Measurements from ENCODE around the gene WSB2. TPM values are rescaled to one million over a fixed set of nuclear protein-coding genes. Genes with fewer than 3 reads are reported as not detected.

The WSB2 gene
- total and polyA plus RNA-seq, 12 donors = 50.0 to 201 (median 106) TPM

DNA sequence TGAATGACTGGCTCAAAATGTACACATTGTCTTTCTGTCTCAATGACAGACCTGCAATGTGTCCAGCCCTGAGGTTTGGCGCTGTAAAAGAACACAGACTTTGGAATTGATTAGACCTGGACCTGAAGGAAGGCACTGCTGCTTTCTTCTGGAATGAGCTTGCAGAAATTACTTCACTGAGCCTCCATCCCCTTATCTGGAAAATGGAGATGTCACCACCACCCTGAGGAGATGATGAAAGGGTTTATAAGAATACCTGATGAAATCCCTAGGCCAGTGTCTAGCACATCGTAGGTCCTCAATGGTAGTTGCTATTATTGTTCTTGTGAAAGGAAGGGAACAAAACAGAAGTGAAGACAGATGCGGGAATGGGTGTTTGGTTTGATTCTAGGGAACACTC, 9.7 kb upstream of the WSB2 start:
- no peak for DNase-seq
- H3K4me3 ChIP-seq = no peak overlapping the region
- WGBS, 4 donors = 93 to 97% (median 93%) methylated on average over 3 of the region's 3 CpGs
- intact Hi-C loops (cut with DNase I) = no loop called here
- H3K4me1 ChIP-seq (replicated peaks in 1 of 2) = no peaks in the 10 kb centered on the region
- H3K27ac ChIP-seq = no peak overlapping the region
- H3K9me3 ChIP-seq (replicated peaks in 1 of 3) = no peaks in the 10 kb centered on the region
- no peaks in the 10 kb centered on the region for H3K36me3 ChIP-seq (replicated peaks in 1 of 2)
- H3K27me3 ChIP-seq = no peaks in the 10 kb centered on the region
- TF ChIP-seq, protein P1, sequence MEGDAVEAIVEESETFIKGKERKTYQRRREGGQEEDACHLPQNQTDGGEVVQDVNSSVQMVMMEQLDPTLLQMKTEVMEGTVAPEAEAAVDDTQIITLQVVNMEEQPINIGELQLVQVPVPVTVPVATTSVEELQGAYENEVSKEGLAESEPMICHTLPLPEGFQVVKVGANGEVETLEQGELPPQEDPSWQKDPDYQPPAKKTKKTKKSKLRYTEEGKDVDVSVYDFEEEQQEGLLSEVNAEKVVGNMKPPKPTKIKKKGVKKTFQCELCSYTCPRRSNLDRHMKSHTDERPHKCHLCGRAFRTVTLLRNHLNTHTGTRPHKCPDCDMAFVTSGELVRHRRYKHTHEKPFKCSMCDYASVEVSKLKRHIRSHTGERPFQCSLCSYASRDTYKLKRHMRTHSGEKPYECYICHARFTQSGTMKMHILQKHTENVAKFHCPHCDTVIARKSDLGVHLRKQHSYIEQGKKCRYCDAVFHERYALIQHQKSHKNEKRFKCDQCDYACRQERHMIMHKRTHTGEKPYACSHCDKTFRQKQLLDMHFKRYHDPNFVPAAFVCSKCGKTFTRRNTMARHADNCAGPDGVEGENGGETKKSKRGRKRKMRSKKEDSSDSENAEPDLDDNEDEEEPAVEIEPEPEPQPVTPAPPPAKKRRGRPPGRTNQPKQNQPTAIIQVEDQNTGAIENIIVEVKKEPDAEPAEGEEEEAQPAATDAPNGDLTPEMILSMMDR (IDR thresholded peaks at IDR 0.05) = no peak
- TF ChIP-seq POLR2A (IDR thresholded peaks at IDR 0.05) = no peak

DNA sequence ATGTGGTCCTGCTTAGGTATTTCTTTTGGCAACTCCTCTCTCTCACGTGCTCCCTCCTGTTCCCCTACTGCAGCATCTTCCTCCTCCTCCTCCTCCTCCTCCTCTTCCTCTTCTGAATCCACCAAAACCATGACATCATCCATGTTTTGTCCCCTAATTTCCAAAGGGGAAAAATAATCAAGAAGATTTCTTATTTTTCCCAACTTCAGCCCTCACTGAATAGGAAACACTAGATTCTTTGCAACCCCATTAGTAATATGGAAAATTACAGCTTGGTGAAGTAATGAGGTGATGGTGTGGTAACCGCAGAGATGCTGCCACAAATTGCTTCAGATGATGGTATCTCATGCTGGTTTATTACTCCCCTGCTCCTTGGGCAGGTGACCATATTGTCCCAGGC, 7.5 kb upstream of the WSB2 start:
- H3K36me3 ChIP-seq (replicated peaks in 1 of 2) = no peaks in the 10 kb centered on the region
- no peak for TF ChIP-seq POLR2A (IDR thresholded peaks at IDR 0.05)
- TF ChIP-seq, protein P1 (IDR thresholded peaks at IDR 0.05) = no peak
- H3K4me1 ChIP-seq (replicated peaks in 1 of 2) = peaks cover 0 to 13% of the 10 kb centered on the region in 2 donors
- no peaks in the 10 kb centered on the region for H3K27me3 ChIP-seq
- no peak overlapping the region for H3K4me3 ChIP-seq
- H3K27ac ChIP-seq = no peak overlapping the region
- no peaks in the 10 kb centered on the region for H3K9me3 ChIP-seq (replicated peaks in 1 of 3)
- intact Hi-C loops (cut with DNase I) = no loop called here
- 85 to 92% (median 89%) methylated on average over 2 of the region's 2 CpGs for WGBS, 4 donors
- no peak for DNase-seq

DNA sequence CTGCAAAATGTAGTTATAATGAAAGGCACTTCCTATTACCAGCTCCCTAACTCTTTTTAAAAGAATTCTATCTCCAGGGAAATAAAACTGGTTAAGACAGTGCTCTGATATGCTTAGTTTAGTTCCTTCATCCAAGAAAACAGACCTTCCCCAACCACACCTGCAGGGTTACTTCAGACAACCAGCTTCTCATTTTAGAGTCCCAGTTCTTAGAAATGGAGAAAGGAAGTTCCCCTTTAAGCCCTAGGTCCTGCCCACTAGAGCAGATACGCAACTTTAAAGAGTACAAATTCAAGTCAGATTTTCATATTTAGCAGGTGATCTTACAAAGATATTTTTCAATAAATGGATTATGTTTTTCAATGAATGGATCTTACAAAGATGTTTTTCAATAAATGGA, 4.4 kb upstream of the WSB2 start:
- 43 to 69% (median 68%) methylated on average over 1 of the region's 1 CpG for WGBS, 4 donors
- peak overlapping the region in 1 of 5 donors; percentile 17 for H3K27ac ChIP-seq
- H3K27me3 ChIP-seq = no peaks in the 10 kb centered on the region
- H3K4me1 ChIP-seq (replicated peaks in 1 of 2) = peaks cover 11 to 23% of the 10 kb centered on the region in 2 donors
- no peaks in the 10 kb centered on the region for H3K9me3 ChIP-seq (replicated peaks in 1 of 3)
- peak overlapping the region in 1 of 4 donors; percentile 18 for H3K4me3 ChIP-seq
- H3K36me3 ChIP-seq (replicated peaks in 1 of 2) = no peaks in the 10 kb centered on the region
- DNase-seq = no peak
- TF ChIP-seq POLR2A (IDR thresholded peaks at IDR 0.05) = no peak
- TF ChIP-seq, protein P1 (IDR thresholded peaks at IDR 0.05) = no peak
- intact Hi-C loops (cut with DNase I) = no loop called here

DNA sequence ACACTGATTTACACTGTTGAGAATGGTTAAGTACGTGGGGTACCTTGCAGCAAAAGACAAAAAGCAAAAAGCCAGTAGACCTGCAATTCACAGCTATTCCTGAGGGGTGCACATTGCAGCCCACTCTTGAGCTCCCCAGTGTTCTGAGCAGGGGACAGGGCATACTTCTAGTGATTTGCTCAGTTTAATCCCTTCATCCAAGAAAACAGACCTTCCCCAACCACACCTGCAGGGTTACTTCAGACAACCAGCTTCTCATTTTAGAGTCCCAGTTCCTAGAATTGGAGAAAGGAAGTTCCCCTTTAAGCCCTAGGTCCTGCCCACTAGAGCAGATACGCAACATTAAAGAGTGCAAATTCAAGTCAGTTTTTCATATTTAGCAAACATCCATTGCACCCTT, 3.6 kb upstream of the WSB2 start:
- 38 to 48% (median 43%) methylated on average over 2 of the region's 2 CpGs for WGBS, 4 donors
- Histone ChIP-seq H3K27me3 (no peaks in the 10 kb centered on the region), H3K27ac (peak overlapping the region in 3 of 5 donors; percentile 14 to 35 (median 16)), H3K4me1 (replicated peaks in 1 of 2) (peaks cover 11 to 28% of the 10 kb centered on the region in 2 donors), H3K9me3 (replicated peaks in 1 of 3) (no peaks in the 10 kb centered on the region), H3K36me3 (replicated peaks in 1 of 2) (no peaks in the 10 kb centered on the region), H3K4me3 (no peak overlapping the region)
- TF ChIP-seq, protein P1 (IDR thresholded peaks at IDR 0.05) = no peak
- TF ChIP-seq POLR2A (IDR thresholded peaks at IDR 0.05) = no peak
- intact Hi-C loops (cut with DNase I) = no loop called here
- DNase-seq = no peak
